ENCODE results near the gene CRTAC1. TPM values are rescaled to one million over a fixed set of nuclear protein-coding genes. Genes with fewer than 3 reads are reported as not detected.

CRTAC1 gene
- total RNA-seq, 1 experiment from 2014 or later: 0.46 TPM

- Histone ChIP-seq H3K9ac (ENCODE audit: extremely low read depth, insufficient read length, low read length) (no peak overlapping the region), H2BK12ac (ENCODE audit: insufficient read length, low read depth, low read length) (no peak overlapping the region), H2AK5ac (ENCODE audit: insufficient read length, low read length) (no peak overlapping the region), H3K9me3 (ENCODE audit: control insufficient read depth, low read depth, low read length) (no peaks in the 10 kb centered on the region), H4K8ac (replicated peaks; ENCODE audit: insufficient read length, low read depth, low read length) (no peak overlapping the region), H3K27me3 (ENCODE audit: insufficient read depth, low read length) (no peaks in the 10 kb centered on the region), H2AFZ (ENCODE audit: low read length) (no peak overlapping the region), H4K20me1 (ENCODE audit: control insufficient read depth, insufficient read depth, insufficient read length) (peaks cover 4% of the 10 kb centered on the region), H2BK120ac (ENCODE audit: low read depth, low read length, poor library complexity, severe bottlenecking) (no peak overlapping the region), H3K4ac (ENCODE audit: low read depth, low read length) (no peak overlapping the region), H3K79me2 (ENCODE audit: insufficient read depth, low read length) (no peaks in the 10 kb centered on the region), H3K23me2 (ENCODE audit: insufficient read length, low read depth, low read length, poor library complexity, severe bottlenecking) (no peaks in the 10 kb centered on the region), H3K56ac (ENCODE audit: insufficient read length, low read depth, low read length) (no peak overlapping the region), H3K18ac (ENCODE audit: insufficient read length, low read depth, low read length) (no peak overlapping the region), H3K79me1 (ENCODE audit: insufficient read depth, low read depth, low read length, poor library complexity, severe bottlenecking) (no peaks in the 10 kb centered on the region), H2BK20ac (ENCODE audit: low read depth, low read length, poor library complexity, severe bottlenecking) (no peak overlapping the region), H2BK15ac (ENCODE audit: low read depth, low read length) (no peak overlapping the region), H3K23ac (ENCODE audit: insufficient read length, low read depth, low read length) (no peak overlapping the region), H3T11ph (ENCODE audit: low read length) (no peak overlapping the region), H3K4me1 (ENCODE audit: insufficient read depth, low read length) (peaks cover 2% of the 10 kb centered on the region; the same call in 1 of the 2 replicates), H3K27ac (ENCODE audit: insufficient read length, low read depth, low read length) (no peak overlapping the region), H3K4me2 (ENCODE audit: insufficient read depth, insufficient read length, low read length) (no peak overlapping the region), H4K91ac (ENCODE audit: insufficient read length, low read depth, low read length) (no peak overlapping the region), H2BK5ac (ENCODE audit: insufficient read length, low read length) (no peak overlapping the region), H3K14ac (ENCODE audit: insufficient read depth, low read length) (no peak overlapping the region), H4K5ac (ENCODE audit: insufficient read length, low read depth, low read length) (no peak overlapping the region)
- no peaks in the 10 kb centered on the region for H3K36me3 Mint-ChIP-seq (ENCODE audit: insufficient read depth in 1 of 3, low read depth in 3 of 3)
- no peak for DNase-seq
- TF ChIP-seq CTCF (conservative IDR thresholded peaks at IDR 0.05): no peak
- no peak overlapping the region for H3K27ac Mint-ChIP-seq
- no peaks in the 10 kb centered on the region for H3K9me3 Mint-ChIP-seq
- WGBS (ENCODE audit: extremely low coverage, insufficient read length, low lambda C conversion rate): no CpG with 5 or more reads among the region's 12 CpGs
- peaks cover 4% of the 10 kb centered on the region for H3K27me3 Mint-ChIP-seq (ENCODE audit: low read depth)
- H3K4me3 Mint-ChIP-seq: no peak overlapping the region
- peaks cover 9 to 11% of the 10 kb centered on the region in 2 experiments for H3K4me1 Mint-ChIP-seq
Measured at GRCh38 chr10:97901381-97901780, 129.0 kb downstream of the CRTAC1 start.

Measured in H9 (cell line).